GM10266 (cell line): ENCODE data around the gene WDTC1.

ENCODE experiments used
- DNase-seq: peaks from one replicate; pipeline ENCODE4 v3.0.0; 2012; ENCODE audit errors: extremely low spot score
- CTCF ChIP-seq: IDR thresholded peaks from 2 replicates; pipeline ENCODE4 v1.5.1; 2012; ENCODE audit warnings: mild to moderate bottlenecking, low read depth; ENCODE audit not compliant: control insufficient read depth, insufficient read depth; ENCODE audit errors: missing control alignments

Gene WDTC1

GRCh38 chr1:27318596-27318995 lies 84.2 kb downstream of the WDTC1 start:
- no peak for TF ChIP-seq CTCF
- no peak for DNase-seq

- TF ChIP-seq CTCF: no peak
- DNase-seq: peak; percentile 96
Measured at GRCh38 chr1:27321813-27322568, 87.6 kb downstream of the WDTC1 start, which contains the start of gene TMEM222. TMEM222 (plus strand) TSS chr1:27322163; CDS start chr1:27322198, 35 bp downstream.

GRCh38 chr1:27322569-27323240 lies 88.3 kb downstream of the WDTC1 start:
- no peak for TF ChIP-seq CTCF
- DNase-seq: no peak

- DNase-seq: no peak
- TF ChIP-seq CTCF: no peak
Measured at GRCh38 chr1:27325286-27325685, 90.9 kb downstream of the WDTC1 start.

- no peak for DNase-seq
- TF ChIP-seq CTCF: no peak
Measured at GRCh38 chr1:27327964-27328363, 93.5 kb downstream of the WDTC1 start.

GRCh38 chr1:27330786-27331185 lies 96.4 kb downstream of the WDTC1 start:
- DNase-seq: no peak
- TF ChIP-seq CTCF: no peak

GRCh38 chr1:27331426-27331825 lies 97.0 kb downstream of the WDTC1 start:
- no peak for DNase-seq
- no peak for TF ChIP-seq CTCF
